Mucosa of rectum (tissue), 2 donors: Measurements from ENCODE around the gene CD164L2.
"Not testable (repeated sequence)": the region's sequence is repeated elsewhere in the genome, so short reads cannot be mapped to it uniquely, and the experiment has no call there.

ENCODE experiments used
- H3K27ac ChIP-seq, 2 donors: one replicate each; pipeline ENCODE4 v1.7.0; 2013; ENCODE audit warnings: inconsistent platforms in 2 of 2, low read depth in 2 of 2, low read length in 2 of 2
- H3K27me3 ChIP-seq, 2 donors: one replicate each; pipeline ENCODE4 v1.7.0; 2013; ENCODE audit warnings: low read length in 2 of 2; ENCODE audit not compliant: control insufficient read depth in 2 of 2, insufficient read depth in 2 of 2
- H3K36me3 ChIP-seq, 2 donors: one replicate each; pipeline ENCODE4 v1.7.0; 2013; ENCODE audit warnings: low read length in 2 of 2; ENCODE audit not compliant: control insufficient read depth in 2 of 2, insufficient read depth in 2 of 2
- H3K4me1 ChIP-seq, 2 donors: one replicate each; pipeline ENCODE4 v1.7.0; 2013; ENCODE audit warnings: low read length in 2 of 2, mild to moderate bottlenecking in 1 of 2; ENCODE audit not compliant: control insufficient read depth in 2 of 2, insufficient read depth in 2 of 2
- H3K4me3 ChIP-seq, 2 donors: one replicate each; pipeline ENCODE4 v1.7.0; 2013; ENCODE audit warnings: low read length in 2 of 2
- H3K9ac ChIP-seq, 2 donors: one replicate each; pipeline ENCODE4 v1.7.0; 2013; ENCODE audit warnings: low read length in 2 of 2, low read depth in 1 of 2, mild to moderate bottlenecking in 1 of 2
- H3K9me3 ChIP-seq, 2 donors: one replicate each; pipeline ENCODE4 v1.7.0; 2013; ENCODE audit warnings: low read length in 2 of 2; ENCODE audit not compliant: control insufficient read depth in 2 of 2
- donor health status: healthy.
- donor health status: Normal muscosa, but diverticular disease.

Gene CD164L2

GRCh38 chr1:27383039-27383605 is at the start of gene CD164L2:
Gene CD164L2, minus strand, starts transcription at chr1:27383333. Its CDS starts 94 bp downstream, at chr1:27383239.
- Histone ChIP-seq H3K27ac (no peak within 1 kb of the TSS), H3K4me3 (no peak within 1 kb of the TSS), H3K9ac (no peak within 1 kb of the TSS), H3K27me3 (no peaks in the 10 kb centered on the region), H3K4me1 (peaks cover 3% of the 10 kb centered on the region in 2 donors), H3K9me3 (no peaks in the 10 kb centered on the region), H3K36me3 (no peaks in the 10 kb centered on the region)

GRCh38 chr1:27432725-27433124 is 49.6 kb upstream of the CD164L2 start:
- not testable (repeated sequence) for H3K27ac ChIP-seq
- H3K4me1 ChIP-seq = peaks cover 38 to 46% of the 10 kb centered on the region in 2 donors

GRCh38 chr1:27431601-27431940 is 48.4 kb upstream of the CD164L2 start:
- Histone ChIP-seq H3K36me3 (peaks cover 17 to 21% of the 10 kb centered on the region in 2 donors), H3K27ac (peak overlapping the region; percentile 46 to 75), H3K9ac (peak overlapping the region in 1 of 2 donors; percentile 38), H3K27me3 (no peaks in the 10 kb centered on the region), H3K4me1 (peaks cover 29 to 38% of the 10 kb centered on the region in 2 donors), H3K9me3 (no peaks in the 10 kb centered on the region), H3K4me3 (no peak overlapping the region)

More at GRCh38 chr1:27432725-27433124, 49.6 kb upstream of the CD164L2 start:
- H3K9ac ChIP-seq, H3K9me3 ChIP-seq, H3K27me3 ChIP-seq, H3K4me3 ChIP-seq: not testable (repeated sequence)
- H3K36me3 ChIP-seq = peaks cover 10% of the 10 kb centered on the region in 2 donors

GRCh38 chr1:27430903-27431600 is 47.9 kb upstream of the CD164L2 start:
- peaks cover 20 to 24% of the 10 kb centered on the region in 2 donors for H3K36me3 ChIP-seq
- H3K9me3 ChIP-seq = no peaks in the 10 kb centered on the region
- H3K4me1 ChIP-seq = peaks cover 25 to 33% of the 10 kb centered on the region in 2 donors
- peak overlapping the region in 1 of 2 donors; percentile 38 for H3K9ac ChIP-seq
- H3K4me3 ChIP-seq = no peak overlapping the region
- H3K27ac ChIP-seq = peak overlapping the region; percentile 46 to 75
- no peaks in the 10 kb centered on the region for H3K27me3 ChIP-seq

GRCh38 chr1:27429029-27429425 is 45.9 kb upstream of the CD164L2 start:
- peaks cover 27 to 30% of the 10 kb centered on the region in 2 donors for H3K36me3 ChIP-seq
- no peaks in the 10 kb centered on the region for H3K9me3 ChIP-seq
- no peaks in the 10 kb centered on the region for H3K27me3 ChIP-seq
- peaks cover 10 to 16% of the 10 kb centered on the region in 2 donors for H3K4me1 ChIP-seq
- H3K27ac ChIP-seq = peak overlapping the region; percentile 48 to 57
- H3K9ac ChIP-seq = no peak overlapping the region
- H3K4me3 ChIP-seq = no peak overlapping the region

- H3K9me3 ChIP-seq = no peaks in the 10 kb centered on the region
- peaks cover 29 to 34% of the 10 kb centered on the region in 2 donors for H3K36me3 ChIP-seq
- no peaks in the 10 kb centered on the region for H3K27me3 ChIP-seq
- peak overlapping the region in 1 of 2 donors; percentile 13 for H3K4me3 ChIP-seq
- H3K4me1 ChIP-seq = peaks cover 10 to 15% of the 10 kb centered on the region in 2 donors
- peak overlapping the region; percentile 23 to 57 for H3K27ac ChIP-seq
- peak overlapping the region in 1 of 2 donors; percentile 5 for H3K9ac ChIP-seq
Measured at GRCh38 chr1:27428316-27429028, 45.3 kb upstream of the CD164L2 start.

- Histone ChIP-seq H3K4me1 (peaks cover 10 to 13% of the 10 kb centered on the region in 2 donors), H3K9me3 (no peaks in the 10 kb centered on the region), H3K9ac (peak overlapping the region in 1 of 2 donors; percentile 5), H3K4me3 (no peak overlapping the region), H3K27me3 (no peaks in the 10 kb centered on the region), H3K36me3 (peaks cover 29 to 34% of the 10 kb centered on the region in 2 donors), H3K27ac (peak overlapping the region; percentile 23 to 57)
Measured at GRCh38 chr1:27427816-27428315, 44.7 kb upstream of the CD164L2 start.

- Histone ChIP-seq H3K9me3 (no peaks in the 10 kb centered on the region), H3K27ac (peak overlapping the region; percentile 9 to 19), H3K36me3 (peaks cover 29 to 34% of the 10 kb centered on the region in 2 donors), H3K27me3 (no peaks in the 10 kb centered on the region), H3K4me1 (peaks cover 10 to 13% of the 10 kb centered on the region in 2 donors), H3K4me3 (no peak overlapping the region), H3K9ac (peak overlapping the region in 1 of 2 donors; percentile 34)
Measured at GRCh38 chr1:27427329-27427728, 44.2 kb upstream of the CD164L2 start.

- H3K27me3 ChIP-seq = no peaks in the 10 kb centered on the region
- no peak overlapping the region for H3K4me3 ChIP-seq
- H3K27ac ChIP-seq = no peak overlapping the region
- no peak overlapping the region for H3K9ac ChIP-seq
- peaks cover 0 to 5% of the 10 kb centered on the region in 2 donors for H3K4me1 ChIP-seq
- no peaks in the 10 kb centered on the region for H3K9me3 ChIP-seq
- peaks cover 29 to 35% of the 10 kb centered on the region in 2 donors for H3K36me3 ChIP-seq
Measured at GRCh38 chr1:27423709-27424108, 40.6 kb upstream of the CD164L2 start.
